Muscle layer of duodenum (tissue), 2 donors: ENCODE results near the gene CNGB1.
"Not testable (repeated sequence)": the region's sequence is repeated elsewhere in the genome, so short reads cannot be mapped to it uniquely, and the experiment has no call there.

Experiments used
- H3K27ac ChIP-seq: one replicate; pipeline ENCODE4 v1.7.0; 2013; ENCODE audit warnings: mild to moderate bottlenecking, low read length
- H3K27me3 ChIP-seq: one replicate; pipeline ENCODE4 v1.7.0; 2013; ENCODE audit warnings: low read depth, mild to moderate bottlenecking, control low read depth, low read length
- H3K36me3 ChIP-seq, 2 donors: one replicate each; pipeline ENCODE4 v1.7.0; 2013; ENCODE audit warnings: low read length in 2 of 2, control low read depth in 1 of 2, mild to moderate bottlenecking in 1 of 2; ENCODE audit not compliant: insufficient read depth in 2 of 2, control insufficient read depth in 1 of 2
- H3K4me1 ChIP-seq, 2 donors: one replicate each; pipeline ENCODE4 v1.7.0; 2013; ENCODE audit warnings: low read length in 2 of 2, mild to moderate bottlenecking in 2 of 2, control low read depth in 1 of 2, moderate library complexity in 1 of 2; ENCODE audit not compliant: insufficient read depth in 2 of 2, control insufficient read depth in 1 of 2
- H3K4me3 ChIP-seq, 2 donors: one replicate each; pipeline ENCODE4 v1.7.0; 2013; ENCODE audit warnings: low read length in 2 of 2, low read depth in 1 of 2, mild to moderate bottlenecking in 1 of 2
- H3K9me3 ChIP-seq, 2 donors: one replicate each; pipeline ENCODE4 v1.7.0; 2013; ENCODE audit warnings: low read length in 2 of 2, control low read depth in 1 of 2, mild to moderate bottlenecking in 1 of 2; ENCODE audit not compliant: control insufficient read depth in 1 of 2
- donor health status: healthy.

Gene CNGB1

DNA sequence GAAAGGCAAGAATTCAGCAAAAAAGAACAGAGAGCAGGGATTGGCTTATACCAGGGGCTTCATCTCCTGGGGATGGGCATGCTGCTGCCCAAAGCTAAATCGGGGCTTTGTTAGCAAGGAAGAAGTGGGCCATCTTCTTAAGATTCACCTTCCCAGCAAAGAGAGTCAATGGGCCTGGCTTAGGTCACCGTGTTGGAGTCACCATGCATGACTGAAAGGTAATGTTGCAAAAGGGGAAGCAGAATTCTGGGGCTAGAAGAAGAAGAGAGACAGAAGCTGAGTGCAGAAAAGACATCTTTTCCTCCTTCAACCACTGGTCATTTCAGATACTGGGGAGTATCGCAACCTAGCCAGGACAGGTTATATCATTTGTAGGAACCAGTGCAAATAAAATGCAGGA, 92.3 kb downstream of the CNGB1 start:
- Histone ChIP-seq H3K4me3 (no peak overlapping the region), H3K36me3 (no peaks in the 10 kb centered on the region), H3K9me3 (no peaks in the 10 kb centered on the region), H3K4me1 (peaks cover 0 to 3% of the 10 kb centered on the region in 2 donors), H3K27ac (no peak overlapping the region), H3K27me3 (peaks cover 18% of the 10 kb centered on the region)

DNA sequence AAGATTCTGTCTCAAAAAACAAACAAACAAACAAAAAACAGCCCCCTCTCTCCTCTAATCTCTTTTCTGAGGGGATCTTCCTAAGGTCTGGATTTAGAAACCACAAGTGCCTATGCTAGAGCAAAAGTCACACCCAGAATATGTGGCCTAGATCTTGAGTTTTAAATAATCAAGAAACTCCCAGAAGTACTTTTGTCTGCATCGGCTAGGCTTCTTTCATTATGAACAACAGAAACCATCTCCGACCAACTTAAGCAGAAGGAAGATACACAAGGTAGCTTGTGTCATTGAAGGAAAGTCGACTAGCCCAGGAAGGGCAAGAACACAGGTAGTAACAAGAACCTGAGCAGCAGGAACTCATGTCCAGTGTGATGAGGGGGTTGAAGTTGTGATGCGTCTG, 94.7 kb downstream of the CNGB1 start:
- Histone ChIP-seq H3K36me3 (no peaks in the 10 kb centered on the region), H3K4me3 (no peak overlapping the region), H3K27ac (no peak overlapping the region), H3K27me3 (peaks cover 9% of the 10 kb centered on the region), H3K9me3 (no peaks in the 10 kb centered on the region), H3K4me1 (no peaks in the 10 kb centered on the region)

DNA sequence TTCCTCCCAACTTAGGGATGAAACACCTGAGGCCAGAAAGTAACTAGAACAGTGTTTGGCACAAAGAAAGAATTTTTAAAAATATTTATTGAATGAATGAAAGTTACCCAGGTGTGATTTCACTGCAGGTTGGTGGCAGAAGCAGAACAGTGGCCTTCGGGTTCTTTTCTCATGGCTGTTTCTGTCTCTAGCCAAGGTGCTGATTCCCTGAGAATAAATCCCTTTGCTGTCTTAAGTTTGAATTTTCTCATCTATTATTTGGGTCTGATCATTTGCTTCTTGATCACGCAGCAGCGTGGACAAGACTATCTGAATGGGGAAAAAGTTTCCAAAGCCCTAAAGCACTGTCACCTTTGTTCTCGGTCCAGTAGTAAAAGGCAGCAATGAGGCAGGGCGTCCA, 95.6 kb downstream of the CNGB1 start:
- peaks cover 9% of the 10 kb centered on the region for H3K27me3 ChIP-seq

GRCh38 chr16:57873218-57873617, 97.7 kb downstream of the CNGB1 start:
- H3K4me1 ChIP-seq, result no peaks in the 10 kb centered on the region
- no peaks in the 10 kb centered on the region for H3K36me3 ChIP-seq
- no peak overlapping the region for H3K4me3 ChIP-seq
- no peaks in the 10 kb centered on the region for H3K9me3 ChIP-seq
- peaks cover 9% of the 10 kb centered on the region for H3K27me3 ChIP-seq
- H3K27ac ChIP-seq, result no peak overlapping the region

More for the DNA sequence above, 95.6 kb downstream of the CNGB1 start:
- no peak overlapping the region for H3K4me3 ChIP-seq
- H3K4me1 ChIP-seq, result no peaks in the 10 kb centered on the region
- H3K9me3 ChIP-seq, result no peaks in the 10 kb centered on the region
- no peak overlapping the region for H3K27ac ChIP-seq
- no peaks in the 10 kb centered on the region for H3K36me3 ChIP-seq

GRCh38 chr16:57872764-57873163, 98.2 kb downstream of the CNGB1 start:
- H3K4me3 ChIP-seq, H3K9me3 ChIP-seq, H3K4me1 ChIP-seq, H3K27ac ChIP-seq, H3K27me3 ChIP-seq, H3K36me3 ChIP-seq: not testable (repeated sequence)

DNA sequence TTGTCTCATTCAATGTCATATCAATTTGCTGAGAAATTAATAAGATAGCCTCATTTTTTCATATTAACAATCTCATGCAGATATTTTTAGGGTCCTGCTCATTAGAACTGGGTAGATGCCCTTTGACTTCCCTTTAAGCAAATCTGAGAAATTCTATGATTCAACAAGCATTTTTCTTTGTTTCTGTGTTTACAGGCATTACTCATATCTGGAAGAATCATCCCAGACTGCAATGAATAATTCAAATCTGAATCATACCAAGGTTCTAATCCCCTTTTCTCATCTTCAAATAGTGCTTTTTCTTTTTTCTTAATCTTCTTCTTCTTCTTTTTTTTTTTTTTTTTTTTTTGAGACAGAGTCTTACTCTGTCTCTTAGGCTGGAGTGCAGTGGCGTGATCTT, 99.5 kb downstream of the CNGB1 start:
- Histone ChIP-seq H3K4me1 (no peaks in the 10 kb centered on the region), H3K27me3 (peaks cover 9% of the 10 kb centered on the region), H3K36me3 (no peaks in the 10 kb centered on the region), H3K4me3 (no peak overlapping the region), H3K9me3 (no peaks in the 10 kb centered on the region), H3K27ac (no peak overlapping the region)

GRCh38 chr16:57870753-57871454, 100.0 kb downstream of the CNGB1 start:
- Histone ChIP-seq H3K36me3 (no peaks in the 10 kb centered on the region), H3K4me3 (no peak overlapping the region), H3K27ac (no peak overlapping the region), H3K9me3 (no peaks in the 10 kb centered on the region), H3K27me3 (peaks cover 9% of the 10 kb centered on the region), H3K4me1 (no peaks in the 10 kb centered on the region)

- H3K27ac ChIP-seq, result no peak overlapping the region
- H3K9me3 ChIP-seq, result no peaks in the 10 kb centered on the region
- H3K36me3 ChIP-seq, result no peaks in the 10 kb centered on the region
These were observed 101.9 kb downstream of the CNGB1 start for GRCh38 chr16:57868913-57869520.

DNA sequence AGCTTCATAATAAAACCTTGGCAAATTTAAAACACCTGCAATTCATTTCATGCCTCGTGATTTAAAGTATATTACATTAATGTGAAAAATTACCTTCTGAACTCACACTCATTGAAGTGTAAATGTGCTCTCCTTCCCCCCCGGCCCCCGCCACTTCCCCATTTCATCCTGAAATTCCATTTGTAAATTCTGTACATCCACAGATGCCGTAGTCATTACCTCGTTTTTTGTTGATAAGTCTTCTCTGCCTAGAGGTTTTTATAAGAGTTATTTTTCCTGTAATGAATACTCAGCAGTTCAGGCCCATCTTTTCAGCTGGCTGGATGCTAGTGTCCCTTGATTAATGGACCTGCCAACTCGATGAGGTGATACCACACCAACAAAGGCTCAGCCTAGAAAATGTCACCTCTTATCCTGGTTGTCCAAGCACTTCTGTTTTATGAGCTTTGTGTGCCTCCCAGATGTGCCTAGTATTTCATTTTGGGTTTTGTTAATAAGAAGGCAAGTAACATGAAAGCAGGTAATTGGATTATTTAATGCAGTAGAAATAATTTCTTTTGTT, 103.8 kb downstream of the CNGB1 start:
- H3K9me3 ChIP-seq, result no peaks in the 10 kb centered on the region
- no peak overlapping the region for H3K27ac ChIP-seq
- H3K4me1 ChIP-seq, result peaks cover 0 to 10% of the 10 kb centered on the region in 2 donors
- H3K27me3 ChIP-seq, result no peaks in the 10 kb centered on the region
- H3K36me3 ChIP-seq, result no peaks in the 10 kb centered on the region
- no peak overlapping the region for H3K4me3 ChIP-seq

More at GRCh38 chr16:57868913-57869520, 101.9 kb downstream of the CNGB1 start:
- H3K27me3 ChIP-seq, result peaks cover 3% of the 10 kb centered on the region
- no peak overlapping the region for H3K4me3 ChIP-seq
- no peaks in the 10 kb centered on the region for H3K4me1 ChIP-seq

GRCh38 chr16:57866529-57866918, 104.4 kb downstream of the CNGB1 start:
- Histone ChIP-seq H3K9me3 (no peaks in the 10 kb centered on the region), H3K4me1 (peaks cover 0 to 10% of the 10 kb centered on the region in 2 donors), H3K27ac (no peak overlapping the region), H3K27me3 (no peaks in the 10 kb centered on the region), H3K36me3 (no peaks in the 10 kb centered on the region), H3K4me3 (no peak overlapping the region)

DNA sequence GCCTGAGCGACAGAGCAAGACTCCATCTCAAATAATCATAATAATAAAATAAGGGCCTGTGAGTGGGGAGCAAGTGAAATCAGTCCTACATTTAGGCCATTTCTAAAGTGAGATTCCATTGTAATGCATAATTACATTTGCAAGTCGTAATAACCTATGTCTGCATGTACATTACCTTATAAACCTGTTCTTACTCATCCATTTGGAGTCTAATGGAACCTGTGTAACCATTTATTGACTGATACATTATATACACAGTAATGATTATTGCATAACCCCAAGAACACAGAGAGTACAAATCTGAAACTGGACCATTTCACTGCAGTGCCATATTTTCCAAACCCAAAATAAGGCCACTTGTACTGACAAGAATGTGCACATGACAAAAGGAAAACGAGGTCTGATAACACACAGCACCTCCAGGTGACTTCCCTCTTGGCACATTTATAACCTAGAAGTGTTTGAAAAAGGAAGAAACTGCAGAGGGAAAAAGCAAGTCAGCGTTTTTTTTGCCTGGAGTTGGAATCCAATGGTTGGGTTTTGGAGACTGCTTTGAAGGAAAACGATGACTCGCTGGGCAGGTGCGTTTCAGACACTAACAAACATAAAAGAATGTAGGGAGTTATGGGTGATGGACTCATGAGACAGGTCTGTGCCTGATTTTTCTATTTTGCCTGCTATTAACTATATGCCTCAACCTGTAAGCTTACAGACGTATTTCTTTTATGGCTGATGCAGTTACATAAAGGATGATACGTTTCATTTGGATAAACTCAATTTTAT, 105.0 kb downstream of the CNGB1 start:
- no peak overlapping the region for H3K4me3 ChIP-seq
- H3K27me3 ChIP-seq, result no peaks in the 10 kb centered on the region
- peaks cover 0 to 10% of the 10 kb centered on the region in 2 donors for H3K4me1 ChIP-seq
- H3K36me3 ChIP-seq, result no peaks in the 10 kb centered on the region
- H3K9me3 ChIP-seq, result no peaks in the 10 kb centered on the region
- no peak overlapping the region for H3K27ac ChIP-seq
